Stomach smooth muscle (tissue), 2 donors: Measurements from ENCODE around the gene MISP3.

ENCODE experiments used
- H3K27ac ChIP-seq: one replicate; pipeline ENCODE4 v1.7.0; 2013; ENCODE audit warnings: mild to moderate bottlenecking, low read length, inconsistent platforms
- H3K27me3 ChIP-seq, 2 donors: one replicate each; pipeline ENCODE4 v1.7.0; 2013; ENCODE audit warnings: low read length in 2 of 2; ENCODE audit not compliant: insufficient read depth in 2 of 2, control insufficient read depth in 1 of 2
- H3K36me3 ChIP-seq, 2 donors: one replicate each; pipeline ENCODE4 v1.7.0; 2013; ENCODE audit warnings: low read length in 2 of 2; ENCODE audit not compliant: control insufficient read depth in 2 of 2, insufficient read depth in 2 of 2
- H3K4me1 ChIP-seq: one replicate; pipeline ENCODE4 v1.7.0; 2013; ENCODE audit warnings: low read length; ENCODE audit not compliant: control insufficient read depth, insufficient read depth
- H3K4me3 ChIP-seq, 2 donors: one replicate each; pipeline ENCODE4 v1.7.0; 2013; ENCODE audit warnings: low read length in 2 of 2
- H3K9ac ChIP-seq, 2 donors: one replicate each; pipeline ENCODE4 v1.7.0; 2013; ENCODE audit warnings: low read length in 2 of 2, mild to moderate bottlenecking in 1 of 2
- H3K9me3 ChIP-seq, 2 donors: one replicate each; pipeline ENCODE4 v1.7.0; 2013; ENCODE audit warnings: low read length in 2 of 2; ENCODE audit not compliant: control insufficient read depth in 2 of 2
- donor health status: healthy.
- donor health status: Pancreatic carcinoma.

Gene MISP3

GRCh38 chr19:14091813-14092462, 19.4 kb downstream of the MISP3 start:
- Histone ChIP-seq H3K27ac (peak overlapping the region; percentile 86), H3K9ac (no peak overlapping the region), H3K36me3 (peaks cover 8 to 11% of the 10 kb centered on the region in 2 donors), H3K27me3 (no peaks in the 10 kb centered on the region), H3K4me3 (peak overlapping the region; percentile 80 to 90), H3K9me3 (peaks cover 2 to 6% of the 10 kb centered on the region in 2 donors), H3K4me1 (peaks cover 14% of the 10 kb centered on the region)

- Histone ChIP-seq H3K27ac (no peak overlapping the region), H3K9ac (no peak overlapping the region), H3K4me3 (no peak overlapping the region), H3K9me3 (peaks cover 2 to 6% of the 10 kb centered on the region in 2 donors), H3K27me3 (no peaks in the 10 kb centered on the region), H3K4me1 (peaks cover 14% of the 10 kb centered on the region), H3K36me3 (peaks cover 15 to 18% of the 10 kb centered on the region in 2 donors)
These were observed 20.7 kb downstream of the MISP3 start for GRCh38 chr19:14093117-14093823.

DNA sequence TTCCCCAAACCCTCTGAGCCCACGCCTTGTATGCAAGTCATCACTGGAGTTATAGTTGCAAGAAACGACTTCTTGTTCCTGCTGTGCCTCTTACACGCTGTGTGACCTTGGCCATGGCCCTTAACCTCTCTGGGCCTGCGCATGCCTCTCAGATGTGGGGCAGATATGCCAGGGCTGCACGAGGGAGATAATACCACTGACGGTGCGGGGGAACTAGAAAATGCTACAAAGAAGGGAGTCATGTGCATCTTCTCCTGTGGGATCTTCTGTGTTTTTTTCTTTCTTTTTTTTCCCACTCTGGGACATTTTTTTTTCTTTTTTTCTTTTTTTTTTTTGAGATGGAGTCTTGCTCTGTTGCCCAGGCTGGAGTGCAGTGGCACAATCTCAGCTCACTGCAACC, 22.3 kb downstream of the MISP3 start:
- H3K4me3 ChIP-seq: no peak overlapping the region
- H3K36me3 ChIP-seq: peaks cover 11 to 14% of the 10 kb centered on the region in 2 donors
- H3K4me1 ChIP-seq: peaks cover 4% of the 10 kb centered on the region
- H3K9ac ChIP-seq: no peak overlapping the region
- H3K27me3 ChIP-seq: no peaks in the 10 kb centered on the region
- H3K27ac ChIP-seq: no peak overlapping the region
- peaks cover 2 to 6% of the 10 kb centered on the region in 2 donors for H3K9me3 ChIP-seq

- peaks cover 2 to 6% of the 10 kb centered on the region in 2 donors for H3K9me3 ChIP-seq
- peaks cover 4% of the 10 kb centered on the region for H3K4me1 ChIP-seq
- no peak overlapping the region for H3K4me3 ChIP-seq
- no peak overlapping the region for H3K9ac ChIP-seq
- no peaks in the 10 kb centered on the region for H3K27me3 ChIP-seq
- peaks cover 17 to 23% of the 10 kb centered on the region in 2 donors for H3K36me3 ChIP-seq
- no peak overlapping the region for H3K27ac ChIP-seq
These were observed 23.8 kb downstream of the MISP3 start for GRCh38 chr19:14096272-14096992.

DNA sequence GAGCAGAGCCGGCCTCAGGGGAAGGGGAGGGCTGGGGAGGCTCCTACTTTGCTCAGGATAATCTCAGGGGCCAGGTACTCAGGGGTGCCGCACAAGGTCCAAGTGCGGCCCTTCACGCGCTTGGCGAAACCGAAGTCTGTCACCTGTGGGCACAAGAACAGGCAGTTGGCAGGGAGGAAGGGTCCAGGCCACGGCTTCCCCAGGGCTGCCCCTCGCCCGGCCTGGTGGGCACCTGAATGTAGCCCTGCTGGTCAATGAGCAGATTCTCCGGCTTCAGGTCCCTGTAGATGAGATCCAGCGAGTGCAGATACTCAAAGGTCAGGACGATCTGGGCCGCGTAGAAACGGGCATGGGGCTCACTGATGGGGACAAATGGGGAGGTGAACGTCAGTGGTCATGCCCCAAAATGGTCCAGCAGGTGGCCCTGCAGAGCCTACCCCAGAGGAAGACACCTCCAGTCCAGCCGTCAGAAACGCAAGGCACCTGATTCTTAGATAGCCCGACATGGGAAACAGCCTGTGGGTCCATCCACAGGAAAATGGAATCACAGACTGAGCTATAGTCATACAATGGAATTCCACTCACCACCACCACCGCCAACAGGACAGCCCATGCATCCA, 25.1 kb downstream of the MISP3 start:
- peaks cover 24 to 30% of the 10 kb centered on the region in 2 donors for H3K36me3 ChIP-seq

DNA sequence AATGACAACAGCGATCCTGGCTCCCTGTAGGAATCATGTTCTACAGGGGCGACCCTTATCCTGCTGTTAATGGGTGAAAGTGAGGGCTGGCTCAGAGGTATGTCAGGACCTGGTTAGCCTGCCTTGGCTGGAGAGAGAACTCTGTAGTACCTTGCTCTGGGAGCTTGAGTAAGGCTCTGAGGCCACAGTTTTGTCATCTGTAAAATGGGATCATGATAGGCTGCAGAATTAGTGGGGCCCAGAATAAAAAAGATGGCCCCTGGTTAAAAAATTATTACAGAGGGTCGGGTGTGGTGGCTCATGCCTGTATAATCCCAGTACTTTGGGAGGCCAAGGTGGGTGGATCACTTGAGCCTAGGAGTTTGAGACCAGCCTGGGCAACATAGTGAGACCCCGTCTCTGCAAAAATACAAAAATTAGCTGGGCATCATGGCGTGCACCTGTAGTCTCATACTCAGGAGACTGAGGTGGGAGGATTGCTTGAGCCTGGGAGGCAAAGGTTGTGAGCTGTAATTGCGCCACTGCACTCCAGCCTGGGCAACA, 28.5 kb downstream of the MISP3 start:
- H3K27me3 ChIP-seq: no peaks in the 10 kb centered on the region
- H3K4me1 ChIP-seq: no peaks in the 10 kb centered on the region
- no peak overlapping the region for H3K4me3 ChIP-seq
- H3K36me3 ChIP-seq: peaks cover 33 to 44% of the 10 kb centered on the region in 2 donors
- no peak overlapping the region for H3K9ac ChIP-seq
- H3K9me3 ChIP-seq: no peaks in the 10 kb centered on the region
- H3K27ac ChIP-seq: no peak overlapping the region

More for the DNA sequence above, 25.1 kb downstream of the MISP3 start:
- H3K27me3 ChIP-seq: no peaks in the 10 kb centered on the region
- no peak overlapping the region for H3K27ac ChIP-seq
- H3K4me3 ChIP-seq: no peak overlapping the region
- no peak overlapping the region for H3K9ac ChIP-seq
- H3K9me3 ChIP-seq: peaks cover 2 to 6% of the 10 kb centered on the region in 2 donors
- no peaks in the 10 kb centered on the region for H3K4me1 ChIP-seq

- H3K36me3 ChIP-seq: peaks cover 33 to 35% of the 10 kb centered on the region in 2 donors
- no peak overlapping the region for H3K27ac ChIP-seq
- H3K4me1 ChIP-seq: peaks cover 1% of the 10 kb centered on the region
- no peak overlapping the region for H3K4me3 ChIP-seq
- H3K9me3 ChIP-seq: no peaks in the 10 kb centered on the region
- H3K27me3 ChIP-seq: no peaks in the 10 kb centered on the region
- no peak overlapping the region for H3K9ac ChIP-seq
These were observed 29.6 kb downstream of the MISP3 start for GRCh38 chr19:14102102-14102696.

- H3K9ac ChIP-seq: no peak overlapping the region
- no peak overlapping the region for H3K27ac ChIP-seq
- H3K27me3 ChIP-seq: no peaks in the 10 kb centered on the region
- H3K4me3 ChIP-seq: no peak overlapping the region
- H3K36me3 ChIP-seq: peaks cover 29 to 31% of the 10 kb centered on the region in 2 donors
- H3K4me1 ChIP-seq: peaks cover 7% of the 10 kb centered on the region
- no peaks in the 10 kb centered on the region for H3K9me3 ChIP-seq
These were observed 30.2 kb downstream of the MISP3 start for GRCh38 chr19:14102756-14103155.

DNA sequence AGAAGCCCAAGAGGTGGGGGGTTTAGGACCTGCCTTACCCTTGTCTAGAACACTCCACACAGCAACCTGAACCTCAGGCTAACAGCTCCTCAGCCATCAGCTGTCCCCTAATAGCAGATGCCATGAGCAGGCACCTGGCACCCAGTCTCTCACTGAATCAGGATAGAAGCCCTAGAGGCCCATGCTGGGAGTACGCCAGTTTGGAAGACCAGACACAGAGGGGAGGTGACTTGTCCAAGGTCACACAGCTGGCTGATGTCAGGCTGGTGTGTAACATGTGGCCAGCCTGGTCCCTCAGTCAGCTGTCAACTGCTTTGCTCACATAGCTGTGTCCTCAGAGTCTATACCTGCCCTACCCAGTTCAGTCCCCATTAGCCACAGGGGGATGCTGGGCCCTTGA, 30.7 kb downstream of the MISP3 start:
- H3K27ac ChIP-seq: no peak overlapping the region
- H3K27me3 ChIP-seq: no peaks in the 10 kb centered on the region
- H3K4me1 ChIP-seq: peaks cover 11% of the 10 kb centered on the region
- peaks cover 25 to 30% of the 10 kb centered on the region in 2 donors for H3K36me3 ChIP-seq
- H3K4me3 ChIP-seq: no peak overlapping the region
- H3K9me3 ChIP-seq: no peaks in the 10 kb centered on the region
- H3K9ac ChIP-seq: no peak overlapping the region

DNA sequence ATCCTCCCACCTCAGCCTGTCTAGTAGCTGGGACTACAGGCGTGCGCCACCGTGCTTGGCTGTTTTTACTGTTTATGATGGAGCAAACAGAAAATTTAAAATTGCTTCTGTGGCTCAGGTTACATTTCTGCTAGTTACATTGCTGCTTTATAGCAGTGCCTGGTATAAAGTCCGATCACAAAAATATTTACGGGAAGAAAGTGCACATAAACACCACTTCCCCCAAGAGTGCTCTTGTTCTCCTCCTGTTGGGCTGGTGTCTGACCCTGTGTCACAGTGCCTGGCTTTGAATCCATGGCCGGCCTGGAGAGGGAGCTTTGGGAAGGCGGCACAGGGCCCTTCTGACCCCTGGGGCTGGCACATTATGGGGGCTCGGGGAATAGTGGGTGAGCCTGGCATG, 33.1 kb downstream of the MISP3 start:
- Histone ChIP-seq H3K27me3 (no peaks in the 10 kb centered on the region), H3K9ac (no peak overlapping the region), H3K4me1 (peaks cover 12% of the 10 kb centered on the region), H3K9me3 (no peaks in the 10 kb centered on the region), H3K27ac (peak overlapping the region; percentile 18), H3K4me3 (no peak overlapping the region), H3K36me3 (peaks cover 22 to 27% of the 10 kb centered on the region in 2 donors)
